Breast epithelium (tissue), 3 donors: Measurements from ENCODE around the gene ATP11C.

Source experiments
- POLR2A ChIP-seq: fragments of 450-650 bp; IDR thresholded peaks from one replicate; pipeline ENCODE4 v1.6.1; 2016; ENCODE audit warnings: antibody characterized with exemption, mild to moderate bottlenecking, moderate library complexity
- POLR2AphosphoS5 ChIP-seq, 3 donors: sonication (generic); formaldehyde crosslinking; IDR thresholded peaks; one replicate each; pipeline ENCODE4 v1.6.1; 2017; ENCODE audit warnings: antibody characterized with exemption in 3 of 3
- TF ChIP-seq, protein P1 (sequence below), 3 donors: fragments of 450-650 bp; IDR thresholded peaks; one replicate each; pipeline ENCODE4 v1.5.1; 2016 to 2017; ENCODE audit warnings: antibody characterized with exemption in 3 of 3, mild to moderate bottlenecking in 3 of 3, moderate library complexity in 3 of 3

DNA sequence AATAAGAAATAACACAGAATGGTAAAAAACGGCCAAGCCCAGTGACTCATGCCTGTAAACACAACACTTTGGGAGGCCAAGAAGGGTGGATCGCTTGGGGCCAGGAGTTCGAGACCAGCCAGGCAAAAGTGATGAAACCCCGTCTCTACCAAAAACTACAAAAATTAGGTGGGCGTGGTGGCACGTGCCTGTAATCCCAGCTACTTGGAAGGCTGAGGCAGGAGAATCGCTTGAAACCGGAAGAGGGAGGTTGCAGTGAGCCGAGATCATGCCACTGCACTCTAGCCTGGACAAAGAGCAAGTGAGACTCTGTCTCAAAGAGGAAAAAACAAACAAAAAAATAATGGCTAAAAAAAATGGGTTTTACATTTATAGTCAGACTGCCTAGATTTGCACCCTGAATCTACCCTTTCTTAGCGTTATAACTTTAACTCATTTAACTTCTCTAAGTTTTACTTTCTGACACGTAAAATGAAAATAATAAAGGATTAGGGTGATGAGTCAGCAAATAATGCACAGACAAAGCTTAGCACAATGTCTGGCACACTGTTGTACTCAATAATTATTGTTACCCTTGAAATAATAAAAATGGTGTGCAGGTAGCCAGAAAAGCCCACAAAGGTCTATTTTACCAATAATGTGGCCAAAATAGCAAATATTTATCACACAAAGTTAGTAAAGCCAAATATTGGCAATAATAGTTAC, 55.0 kb downstream of the ATP11C start:
- TF ChIP-seq, protein P1, sequence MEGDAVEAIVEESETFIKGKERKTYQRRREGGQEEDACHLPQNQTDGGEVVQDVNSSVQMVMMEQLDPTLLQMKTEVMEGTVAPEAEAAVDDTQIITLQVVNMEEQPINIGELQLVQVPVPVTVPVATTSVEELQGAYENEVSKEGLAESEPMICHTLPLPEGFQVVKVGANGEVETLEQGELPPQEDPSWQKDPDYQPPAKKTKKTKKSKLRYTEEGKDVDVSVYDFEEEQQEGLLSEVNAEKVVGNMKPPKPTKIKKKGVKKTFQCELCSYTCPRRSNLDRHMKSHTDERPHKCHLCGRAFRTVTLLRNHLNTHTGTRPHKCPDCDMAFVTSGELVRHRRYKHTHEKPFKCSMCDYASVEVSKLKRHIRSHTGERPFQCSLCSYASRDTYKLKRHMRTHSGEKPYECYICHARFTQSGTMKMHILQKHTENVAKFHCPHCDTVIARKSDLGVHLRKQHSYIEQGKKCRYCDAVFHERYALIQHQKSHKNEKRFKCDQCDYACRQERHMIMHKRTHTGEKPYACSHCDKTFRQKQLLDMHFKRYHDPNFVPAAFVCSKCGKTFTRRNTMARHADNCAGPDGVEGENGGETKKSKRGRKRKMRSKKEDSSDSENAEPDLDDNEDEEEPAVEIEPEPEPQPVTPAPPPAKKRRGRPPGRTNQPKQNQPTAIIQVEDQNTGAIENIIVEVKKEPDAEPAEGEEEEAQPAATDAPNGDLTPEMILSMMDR (IDR thresholded peaks at IDR 0.05) = no peak
- TF ChIP-seq POLR2A (no peak), POLR2AphosphoS5 (IDR thresholded peaks at IDR 0.05) (no peak)
